AG04450 (cell line): Measurements from ENCODE around the gene CRIM1. TPM values are rescaled to one million over a fixed set of nuclear protein-coding genes. Genes with fewer than 3 reads are reported as not detected.

Source experiments
- polyA plus RNA-seq: library from polyadenylated mRNA; depleted of rRNA; stranded (reverse); fragments of >200 nt; gene quantifications from 2 replicates; pipeline ENCODE4 v1.2.3, GENCODE V29; 2011; rRNA removed

Gene CRIM1
- polyA plus RNA-seq, 1 experiment: 142 TPM

Other genes starting within 250 kb of the CRIM1 start
- gene FEZ2, start 242.4 kb downstream of the CRIM1 start, polyA plus RNA-seq: 67.5 and 87.5 TPM in 2 replicates